K562 (cell line): ENCODE measurements around the gene ACYP2. TPM values are rescaled to one million over a fixed set of nuclear protein-coding genes. Genes with fewer than 3 reads are reported as not detected.

Experiments used
- ATF6 ChIP-seq: sonication (generic); formaldehyde crosslinking; IDR thresholded peaks from 2 replicates; pipeline ENCODE4 v1.4.0; 2020; ENCODE audit warnings: mild to moderate bottlenecking, missing genetic modification reagents
- DPF2 ChIP-seq: fragments of 450-650 bp; IDR thresholded peaks from 2 replicates; pipeline ENCODE4 v1.6.1; 2016
- EHMT2 ChIP-seq: fragments of 450-650 bp; IDR thresholded peaks from 2 replicates; pipeline ENCODE4 v1.6.1; 2018; ENCODE audit warnings: antibody characterized with exemption
- GATAD2B ChIP-seq: fragments of 450-650 bp; IDR thresholded peaks from 2 replicates; pipeline ENCODE4 v1.6.1; 2017; ENCODE audit warnings: mild to moderate bottlenecking, borderline replicate concordance
- IRF2 ChIP-seq: sonication (generic); formaldehyde crosslinking; IDR thresholded peaks from 2 replicates; pipeline ENCODE4 v1.8.1; 2022; ENCODE audit warnings: mild to moderate bottlenecking, missing genetic modification reagents
- MAFF ChIP-seq: IDR thresholded peaks from 2 replicates; pipeline ENCODE4 v1.6.1; 2012; ENCODE audit warnings: low read length, improper control_type of control experiment
- PPARD ChIP-seq: fragments of 250-450 bp; sonication (Bioruptor Pico); IDR thresholded peaks from 2 replicates; pipeline ENCODE4 v1.8.0; 2022; ENCODE audit warnings: inconsistent platforms, mild to moderate bottlenecking, moderate library complexity
- REST ChIP-seq, 2 experiments: fragments of 450-650 bp; formaldehyde crosslinking in 1 of 2; IDR thresholded peaks; 2 replicates each; pipeline versions ENCODE4 v1.4.0 to v1.6.1; 2014 to 2020; ENCODE audit warnings: mild to moderate bottlenecking in 2 of 2, borderline replicate concordance in 1 of 2, low read depth in 1 of 2
- TAF15 ChIP-seq: fragments of 200-400 bp; formaldehyde crosslinking; IDR thresholded peaks from 2 replicates; pipeline ENCODE4 v1.6.1; 2017; ENCODE audit warnings: mild to moderate bottlenecking, low read depth, low read length, moderate library complexity
- ZNF23 ChIP-seq: fragments of 250-450 bp; sonication (Bioruptor Pico); IDR thresholded peaks from 2 replicates; pipeline ENCODE4 v1.4.0; 2020; ENCODE audit warnings: mild to moderate bottlenecking
- polyA plus RNA-seq, 8 experiments: library from polyadenylated mRNA; depleted of rRNA in 4 of 8; stranded (reverse) in 5 of 8; unstranded in 3 of 8; fragments of >200 nt; fragmentation: Nextera tagmentation in 2 of 8; fragmentation: Illumina TruSeq in 1 of 8; extraction: Ambion mirVana in 2 of 8; extraction: Trizol in 1 of 8; gene quantifications; 2 replicates each; pipeline versions ENCODE4 v1.2.1 to v1.2.3, GENCODE V29; 2011 to 2014; ENCODE audit warnings: inconsistent platforms in 1 of 8, missing spikeins in 1 of 8
- total RNA-seq, 7 experiments: library from RNA; depleted of rRNA in 6 of 7; stranded (reverse); fragments of >200 nt in 6 of 7; fragmentation: Illumina TruSeq in 2 of 7; extraction: Trizol in 2 of 7; gene quantifications; 2 replicates each; pipeline versions ENCODE4 v1.2.1 to v1.2.3, GENCODE V29; 2011 to 2021; ENCODE audit warnings: low replicate concordance in 1 of 7
- TF ChIP-seq, protein P1 (sequence below), 2 experiments: IDR thresholded peaks in 1 of 2; conservative IDR thresholded peaks in 1 of 2; 2 replicates each; pipeline ENCODE4 v1.6.1; 2016; ENCODE audit warnings: low read depth in 2 of 2, mild to moderate bottlenecking in 1 of 2, missing compliant biosample characterization in 1 of 2, missing genetic modification characterization in 1 of 2, moderate library complexity in 1 of 2
- TF ChIP-seq, protein P2 (sequence below): fragments of 450-650 bp; IDR thresholded peaks from 2 replicates; pipeline ENCODE4 v1.6.1; 2016

ACYP2 gene
- total and polyA plus RNA-seq, 9 of the 15 experiments (the other 6 are each of a cell fraction or from before 2014, with no cell fraction given): 1.0 to 4.1 (median 2.0) TPM

DNA sequence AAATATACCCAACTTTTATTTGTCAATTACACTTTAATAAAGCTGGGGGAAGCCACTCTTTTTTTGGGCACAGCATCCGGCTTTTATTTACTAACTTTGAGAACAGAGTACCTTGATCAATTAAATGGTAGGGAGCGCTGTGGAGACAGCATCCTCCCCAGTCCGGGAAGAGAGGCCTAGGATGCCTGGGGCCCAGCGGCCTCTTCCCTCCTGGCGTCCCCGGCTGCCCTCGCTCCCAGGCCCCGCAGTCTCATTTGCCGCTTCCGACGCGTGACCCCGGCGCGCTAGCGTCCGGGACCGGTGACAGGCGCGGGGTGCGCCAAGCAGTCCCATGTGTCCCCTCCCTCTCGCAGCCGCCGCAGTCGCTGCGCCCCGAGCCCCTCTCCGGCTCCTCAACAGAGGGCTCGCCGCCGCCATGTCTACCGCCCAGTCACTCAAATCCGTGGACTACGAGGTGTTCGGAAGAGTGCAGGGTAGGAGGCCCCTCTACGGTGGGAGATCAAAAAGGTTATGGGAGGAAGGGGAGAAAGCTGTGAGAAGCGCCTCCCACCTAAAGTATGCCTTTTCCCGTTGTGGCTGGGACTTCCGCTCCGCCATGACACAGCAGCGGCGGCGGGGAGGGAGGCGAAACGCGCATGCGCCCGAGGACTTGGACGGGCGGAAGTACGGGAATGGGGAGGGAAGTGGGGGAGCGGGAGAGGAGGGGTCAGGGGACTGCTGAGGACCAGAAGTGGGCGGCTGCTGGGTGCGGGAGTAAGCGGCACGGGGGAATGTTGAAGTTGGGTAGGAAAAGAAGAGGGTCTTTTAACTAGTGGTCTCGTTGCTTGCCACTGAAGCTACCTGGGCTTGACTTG is at the start of gene ACYP2 (continued):
- TF ChIP-seq REST (IDR thresholded peaks at IDR 0.05; ENCODE audit: borderline replicate concordance) (peak; percentile 65; the same call in 1 of the 2 replicates), REST (CRISPR knock-in tag; IDR thresholded peaks at IDR 0.05; ENCODE audit: low read depth) (0 out of 2 replicates have a peak, but pooled peaks have one; percentile 22), ATF6 (CRISPR knock-in tag) (peak; percentile 55; the same call in 1 of the 2 replicates), EHMT2 (peak; percentile 68), PPARD (CRISPR knock-in tag) (no peak), DPF2 (peak; percentile 61; the same call in 1 of the 2 replicates), IRF2 (CRISPR knock-in tag) (no peak), ZNF23 (CRISPR knock-in tag) (no peak), GATAD2B (no peak), MAFF (peak; percentile 66), TAF15 (no peak)
- TF ChIP-seq, protein P1, sequence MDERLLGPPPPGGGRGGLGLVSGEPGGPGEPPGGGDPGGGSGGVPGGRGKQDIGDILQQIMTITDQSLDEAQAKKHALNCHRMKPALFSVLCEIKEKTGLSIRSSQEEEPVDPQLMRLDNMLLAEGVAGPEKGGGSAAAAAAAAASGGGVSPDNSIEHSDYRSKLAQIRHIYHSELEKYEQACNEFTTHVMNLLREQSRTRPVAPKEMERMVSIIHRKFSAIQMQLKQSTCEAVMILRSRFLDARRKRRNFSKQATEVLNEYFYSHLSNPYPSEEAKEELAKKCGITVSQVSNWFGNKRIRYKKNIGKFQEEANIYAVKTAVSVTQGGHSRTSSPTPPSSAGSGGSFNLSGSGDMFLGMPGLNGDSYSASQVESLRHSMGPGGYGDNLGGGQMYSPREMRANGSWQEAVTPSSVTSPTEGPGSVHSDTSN (CRISPR knock-in tag; IDR thresholded peaks at IDR 0.05; ENCODE audit: low read depth): no peak
- TF ChIP-seq, protein P1 (tag; conservative IDR thresholded peaks at IDR 0.05; ENCODE audit: low read depth): no peak
- TF ChIP-seq, protein P2, sequence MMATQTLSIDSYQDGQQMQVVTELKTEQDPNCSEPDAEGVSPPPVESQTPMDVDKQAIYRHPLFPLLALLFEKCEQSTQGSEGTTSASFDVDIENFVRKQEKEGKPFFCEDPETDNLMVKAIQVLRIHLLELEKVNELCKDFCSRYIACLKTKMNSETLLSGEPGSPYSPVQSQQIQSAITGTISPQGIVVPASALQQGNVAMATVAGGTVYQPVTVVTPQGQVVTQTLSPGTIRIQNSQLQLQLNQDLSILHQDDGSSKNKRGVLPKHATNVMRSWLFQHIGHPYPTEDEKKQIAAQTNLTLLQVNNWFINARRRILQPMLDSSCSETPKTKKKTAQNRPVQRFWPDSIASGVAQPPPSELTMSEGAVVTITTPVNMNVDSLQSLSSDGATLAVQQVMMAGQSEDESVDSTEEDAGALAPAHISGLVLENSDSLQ: peak; percentile 82
